Measurements from ENCODE around the gene PDIA2.

Gene PDIA2

DNA sequence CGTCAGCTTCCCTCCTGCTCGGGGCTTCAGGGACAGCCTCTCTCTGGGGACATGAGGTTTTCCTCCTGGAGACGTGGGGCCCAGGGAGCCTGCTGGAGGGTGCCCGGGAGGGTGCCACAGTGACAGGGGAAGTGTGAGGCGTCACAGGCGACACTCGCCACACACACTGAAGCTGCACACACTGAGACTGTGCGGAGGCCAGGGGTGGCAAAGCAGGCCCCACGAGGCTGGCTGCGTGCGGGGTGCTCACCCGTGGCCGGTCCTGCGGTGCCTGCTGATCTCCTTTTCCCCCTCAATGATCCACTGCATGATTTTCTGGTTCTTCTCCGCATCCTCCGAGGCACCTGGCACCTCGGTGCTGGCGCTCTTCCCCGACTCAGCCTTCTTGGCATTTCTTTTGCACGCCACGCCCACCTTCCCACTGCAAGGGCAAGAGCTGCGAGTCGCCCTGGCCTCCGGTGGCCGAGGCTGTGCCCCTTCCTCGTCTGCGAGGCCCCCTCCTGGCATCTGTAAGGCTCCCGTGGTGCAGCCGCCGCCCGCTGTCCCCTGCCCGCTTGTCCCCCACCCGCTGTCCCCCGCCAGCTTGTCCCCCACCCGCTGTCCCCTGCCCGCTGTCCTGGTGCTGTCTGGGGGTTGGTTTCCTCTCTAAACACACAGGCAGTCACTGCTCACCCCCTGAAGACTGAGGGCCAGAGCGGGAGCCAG lies 14.0 kb downstream of the PDIA2 start:
- no peak for DNase-seq (ENCODE audit: low read depth in 2 of 2)

DNA sequence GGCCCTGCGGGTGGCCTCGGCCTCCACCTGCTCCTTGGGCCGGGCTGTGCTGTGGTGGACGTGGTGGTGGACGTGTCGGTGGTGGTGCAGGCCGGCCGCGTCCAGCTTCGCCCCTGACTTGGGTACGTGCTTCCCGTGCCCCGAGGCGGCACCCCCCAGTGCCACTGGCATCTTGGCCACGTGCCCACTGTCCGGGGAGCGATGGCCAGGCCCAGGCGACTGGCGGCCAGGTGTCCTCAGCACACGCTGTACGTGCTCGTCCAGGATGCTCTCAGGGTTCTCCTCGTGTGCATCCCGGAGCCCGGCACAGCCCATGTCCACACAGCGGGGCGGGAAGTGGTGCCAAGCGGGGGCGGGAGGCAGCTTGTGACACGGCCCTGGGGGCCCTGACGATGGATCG lies 14.9 kb downstream of the PDIA2 start:
- DNase-seq (ENCODE audit: low read depth in 2 of 2): no peak

DNA sequence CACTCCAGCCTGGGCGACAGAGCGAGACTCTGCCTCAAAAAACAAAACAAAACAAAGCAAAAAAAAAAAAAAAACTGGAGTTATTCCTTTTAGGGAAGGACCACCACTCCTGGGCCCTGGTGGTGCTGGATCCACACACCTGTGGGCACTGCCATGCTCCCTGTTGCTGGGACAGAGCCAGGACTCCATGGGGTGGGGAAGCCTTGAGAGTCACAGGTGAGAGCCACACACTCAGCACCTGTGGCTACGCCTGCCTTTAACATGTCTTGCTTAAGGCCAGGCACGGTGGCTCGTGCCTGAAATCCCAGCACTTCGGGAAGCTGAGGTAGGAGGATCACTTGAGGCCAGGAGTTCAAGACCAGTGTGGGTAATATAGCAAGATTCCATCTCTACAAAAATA lies 18.3 kb downstream of the PDIA2 start:
- no peak for DNase-seq (ENCODE audit: low read depth in 2 of 2)

DNA sequence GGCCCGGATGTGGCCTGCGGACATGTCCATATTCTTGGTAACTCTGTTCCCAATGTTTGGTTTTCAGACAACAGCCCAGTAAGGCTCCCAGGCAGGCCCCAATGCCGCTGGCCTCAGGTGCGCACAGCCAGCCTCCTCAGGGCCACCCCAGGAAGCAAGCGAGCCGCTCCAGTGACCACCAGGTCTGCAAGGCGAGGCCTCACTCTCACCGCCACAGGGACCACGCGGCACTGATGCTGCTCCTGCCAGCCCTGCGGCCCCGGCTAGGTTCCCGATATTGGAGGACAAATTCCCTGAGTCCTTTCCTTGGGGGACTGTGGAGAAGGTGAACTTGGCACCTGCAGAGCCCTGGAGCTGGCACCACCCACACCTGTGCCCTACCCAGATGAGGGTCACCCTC lies 19.0 kb downstream of the PDIA2 start:
- DNase-seq (ENCODE audit: low read depth in 2 of 2): no peak

GRCh38 chr16:303760-304505 lies 21.0 kb downstream of the PDIA2 start:
- no peak for DNase-seq (ENCODE audit: low read depth in 2 of 2)

DNA sequence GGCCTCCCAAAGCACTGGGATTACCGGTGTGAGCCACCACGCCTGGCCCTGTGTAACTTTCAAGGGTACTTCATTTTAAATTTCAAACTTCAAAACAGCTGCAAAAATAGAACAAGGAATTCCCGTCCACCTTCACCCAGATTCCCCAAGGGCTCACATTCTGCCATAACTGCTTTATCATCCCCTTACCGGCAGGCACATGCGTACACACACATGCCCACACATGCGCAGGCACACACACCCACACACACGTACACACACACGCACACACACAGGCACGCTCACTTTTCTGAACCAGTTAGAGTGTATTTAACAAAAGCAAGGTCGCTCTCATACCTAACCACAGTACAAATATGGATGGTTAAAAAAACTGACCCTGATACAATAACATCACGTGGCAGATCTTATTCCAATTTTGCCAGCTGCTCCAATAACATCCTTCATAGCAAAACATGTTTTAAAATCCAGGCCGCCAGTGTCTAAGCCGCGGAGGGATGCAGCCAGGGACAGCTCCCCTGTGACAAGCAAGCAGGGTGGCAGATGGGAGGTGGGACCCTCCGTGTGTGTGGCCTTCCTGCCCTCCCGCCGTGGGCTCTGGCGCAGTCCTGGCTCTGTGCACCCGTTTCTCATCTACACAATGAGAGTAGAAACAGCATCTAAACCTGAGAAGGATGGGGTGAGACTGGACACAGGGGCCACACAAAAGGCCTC lies 23.1 kb downstream of the PDIA2 start:
- no peak for DNase-seq (ENCODE audit: low read depth in 2 of 2)

- DNase-seq (ENCODE audit: low read depth in 2 of 2): no peak
Observed at GRCh38 chr16:306911-307370, 24.0 kb downstream of the PDIA2 start.

GRCh38 chr16:307691-308312 lies 24.8 kb downstream of the PDIA2 start:
- no peak for DNase-seq (ENCODE audit: low read depth in 2 of 2)

- DNase-seq (ENCODE audit: low read depth in 2 of 2): no peak
Observed at GRCh38 chr16:309476-309875, 26.5 kb downstream of the PDIA2 start.

- DNase-seq (ENCODE audit: low read depth in 2 of 2): no peak
Observed at GRCh38 chr16:311725-312124, 28.8 kb downstream of the PDIA2 start.

- DNase-seq (ENCODE audit: low read depth in 2 of 2): no peak
Observed at GRCh38 chr16:314351-314750, 31.4 kb downstream of the PDIA2 start.

GRCh38 chr16:314795-315299 lies 31.9 kb downstream of the PDIA2 start:
- DNase-seq (ENCODE audit: low read depth in 2 of 2): no peak

- no peak for DNase-seq (ENCODE audit: low read depth in 2 of 2)
Observed at GRCh38 chr16:316741-317464, 33.9 kb downstream of the PDIA2 start.

GRCh38 chr16:317583-317982 lies 34.6 kb downstream of the PDIA2 start:
- no peak for DNase-seq (ENCODE audit: low read depth in 2 of 2)

DNA sequence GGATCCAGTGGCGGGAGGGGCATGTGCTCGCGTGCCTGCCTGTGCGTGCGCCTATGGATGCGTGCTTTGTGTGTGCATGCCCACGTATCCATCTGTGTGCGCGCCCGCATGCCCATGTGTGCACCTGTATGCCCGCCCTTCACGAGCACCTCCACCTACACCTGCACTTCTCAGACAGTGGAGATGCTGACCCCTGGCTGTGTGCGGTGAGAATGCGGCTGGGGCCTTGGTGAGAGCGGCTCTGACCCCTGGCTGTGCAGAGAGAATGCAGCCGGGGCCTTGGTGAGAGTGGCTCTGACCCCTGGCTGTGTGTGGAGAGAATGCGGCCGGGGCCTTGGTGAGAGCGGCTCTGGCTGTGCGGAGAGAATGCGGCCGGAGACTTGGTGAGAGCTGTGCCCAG lies 35.7 kb downstream of the PDIA2 start:
- DNase-seq (ENCODE audit: low read depth in 2 of 2): no peak

- no peak for DNase-seq (ENCODE audit: low read depth in 2 of 2)
Observed at GRCh38 chr16:320206-320605, 37.2 kb downstream of the PDIA2 start.

DNA sequence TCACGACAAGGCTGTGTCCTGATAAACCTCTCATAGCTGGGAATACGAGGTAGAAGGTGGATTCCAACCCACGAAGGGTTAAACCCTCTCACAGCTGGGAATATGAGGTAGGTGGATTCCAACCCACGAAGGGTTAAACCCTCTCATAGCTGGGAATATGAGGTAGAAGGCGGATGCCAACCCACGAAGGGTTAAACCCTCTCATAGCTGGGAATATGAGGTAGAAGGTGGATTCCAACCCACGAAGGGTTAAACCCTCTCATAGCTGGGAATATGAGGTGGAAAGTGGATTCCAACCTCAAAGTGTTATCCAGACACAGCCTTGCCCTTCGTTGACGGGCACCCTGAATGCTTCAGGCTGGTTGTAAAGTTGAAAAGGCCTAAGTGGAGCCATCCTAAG lies 38.6 kb downstream of the PDIA2 start:
- DNase-seq (ENCODE audit: low read depth in 2 of 2): no peak

DNA sequence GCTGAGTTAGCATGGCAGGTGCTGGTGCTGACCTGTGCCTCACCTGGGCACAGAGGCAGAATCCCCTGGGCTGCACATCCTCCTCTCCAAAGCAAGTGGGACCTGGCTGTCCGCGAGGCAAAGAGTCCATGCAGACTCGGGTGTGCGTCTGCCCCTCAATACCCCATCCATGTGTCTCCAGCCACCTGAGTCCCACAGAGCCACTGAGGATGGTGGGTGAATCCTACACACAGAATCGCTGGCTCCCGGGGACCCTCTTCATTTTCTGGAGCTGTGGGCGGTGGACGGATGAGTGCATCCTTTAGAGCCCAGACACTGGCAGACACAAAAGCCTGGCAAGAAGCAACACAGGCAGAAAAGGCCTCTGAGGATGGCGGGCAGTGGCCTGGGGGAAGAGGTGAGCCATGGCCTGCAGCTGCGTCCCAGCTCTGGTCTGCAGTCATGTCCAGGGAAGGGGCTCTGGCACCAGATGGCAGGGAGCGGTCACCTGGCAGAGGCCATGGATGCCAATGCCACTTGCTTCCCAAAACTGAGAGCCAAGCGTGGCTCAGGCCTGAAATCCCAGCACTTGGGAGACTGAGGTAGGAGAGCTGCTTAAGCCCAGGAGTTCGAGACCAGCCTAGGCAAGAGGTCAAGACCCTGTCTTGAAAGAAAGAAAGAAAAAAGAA lies 39.6 kb downstream of the PDIA2 start:
- no peak for DNase-seq (ENCODE audit: low read depth in 2 of 2)

- DNase-seq (ENCODE audit: low read depth in 2 of 2): no peak
Observed at GRCh38 chr16:324201-324450, 41.2 kb downstream of the PDIA2 start.

DNA sequence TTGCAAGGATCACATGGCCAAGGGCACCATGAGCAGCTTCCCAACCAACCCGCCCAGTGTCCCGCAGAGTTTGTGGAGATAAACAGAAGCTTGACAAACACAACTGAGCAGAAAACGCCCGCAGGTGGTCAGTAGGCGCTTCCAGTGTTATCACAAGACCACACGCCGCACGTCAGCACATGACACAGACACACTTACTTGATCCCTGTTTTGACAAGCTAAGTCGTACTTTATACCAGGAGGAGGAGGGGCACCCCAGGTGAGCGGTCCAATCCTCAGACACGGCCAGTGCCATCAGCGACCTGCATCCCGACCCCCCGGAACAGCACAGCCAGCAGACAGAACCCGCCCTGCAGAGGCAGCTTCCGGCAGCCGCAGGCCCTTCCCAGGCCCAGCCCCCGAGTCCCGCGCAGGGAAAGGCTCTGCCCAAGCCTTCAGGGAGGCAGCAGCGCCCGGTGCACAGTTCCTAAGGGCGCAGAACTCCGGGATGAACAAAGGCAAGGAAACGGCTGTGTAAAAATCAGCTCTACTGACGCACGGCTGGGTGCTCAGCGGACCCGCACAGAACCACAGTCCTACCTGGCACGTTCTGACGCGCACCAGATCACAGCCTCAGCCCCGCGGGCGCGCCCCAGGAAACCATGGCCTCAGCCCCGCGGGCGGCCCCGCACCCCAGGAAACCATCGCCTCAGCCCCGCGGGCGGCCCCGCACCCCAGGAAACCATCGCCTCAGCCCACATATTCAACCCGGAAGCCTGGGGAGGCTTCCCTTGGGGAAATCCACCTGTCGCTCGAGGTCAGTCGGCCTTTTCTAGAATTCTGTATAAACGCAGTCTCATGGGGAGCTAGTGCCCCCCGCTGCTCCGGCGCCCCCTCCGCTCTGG lies 41.7 kb downstream of the PDIA2 start:
- peak; percentile 29 to 46 for DNase-seq (ENCODE audit: low read depth in 2 of 2)
